HEK293 (cell line): ENCODE measurements around the gene LSM7.
A peak's percentile ranks its signal among the peaks of the same experiment; 100 is the strongest.

Experiments used
- CTCF ChIA-PET: fragments of 350-600 bp; formaldehyde crosslinking; extraction: SDS; loops from one replicate; lab custom pipeline; 2021; ENCODE audit warnings: antibody characterized with exemption; lab: Yijun Ruan, JAX
- POLR2A ChIA-PET: fragments of 300-600 bp; formaldehyde crosslinking; extraction: SDS; loops from one replicate; lab custom pipeline; 2020; ENCODE audit warnings: antibody characterized with exemption, inconsistent platforms; lab: Yijun Ruan, JAX
- H3K27ac ChIP-seq: fragments of 200-500 bp; sonication (Bioruptor generic); 2 replicates; pipeline ENCODE4 v1.5.1; 2014; ENCODE audit warnings: low read depth, low read length, control low read depth, inconsistent platforms; ENCODE audit errors: extremely low read depth
- H3K36me3 ChIP-seq, 2 experiments: fragments of 200-500 bp in 1 of 2; sonication (Bioruptor generic) in 1 of 2; 1 replicate in 1 of 2; 2 replicates in 1 of 2; pipeline ENCODE4 v1.5.1; 2014 to 2017; ENCODE audit warnings: inconsistent platforms in 2 of 2, low read length in 2 of 2; ENCODE audit not compliant: control insufficient read depth in 2 of 2, insufficient read depth in 1 of 2
- H3K4me1 ChIP-seq: fragments of 200-500 bp; sonication (Bioruptor generic); 2 replicates; pipeline ENCODE4 v1.5.1; 2014; ENCODE audit warnings: mild to moderate bottlenecking, low read length, inconsistent platforms; ENCODE audit not compliant: control insufficient read depth, insufficient read depth
- H3K4me3 ChIP-seq: 2 replicates; pipeline ENCODE4 v1.5.1; 2011; ENCODE audit warnings: low read depth, mild to moderate bottlenecking, control low read depth, low read length, moderate library complexity
- H3K9me3 ChIP-seq: fragments of 200-500 bp; sonication (Bioruptor generic); 2 replicates; pipeline ENCODE4 v1.5.1; 2014; ENCODE audit warnings: low read depth, low read length, inconsistent platforms; ENCODE audit not compliant: control insufficient read depth, insufficient read depth
- BCL11A ChIP-seq: fragments of 450-650 bp; formaldehyde crosslinking; IDR thresholded peaks from 2 replicates; pipeline ENCODE4 v1.5.1; 2016; ENCODE audit warnings: low read depth, missing biosample characterization, missing genetic modification characterization
- EGR2 ChIP-seq: fragments of 450-650 bp; formaldehyde crosslinking; IDR thresholded peaks from 2 replicates; pipeline ENCODE4 v1.5.1; 2016; ENCODE audit warnings: low read depth, missing biosample characterization, missing genetic modification characterization
- GLI2 ChIP-seq: fragments of 450-650 bp; formaldehyde crosslinking; IDR thresholded peaks from 2 replicates; pipeline ENCODE4; 2017; ENCODE audit warnings: missing biosample characterization, missing genetic modification characterization, low read depth, borderline replicate concordance
- MEIS1 ChIP-seq: sonication (generic); formaldehyde crosslinking; IDR thresholded peaks from 2 replicates; pipeline ENCODE4 v1.8.1; 2022; ENCODE audit warnings: missing genetic modification reagents, mild to moderate bottlenecking, borderline replicate concordance
- RBAK ChIP-seq: fragments of 450-650 bp; formaldehyde crosslinking; IDR thresholded peaks from 2 replicates; pipeline ENCODE4 v1.5.1; 2016; ENCODE audit warnings: missing biosample characterization, missing genetic modification characterization
- ZBTB48 ChIP-seq: fragments of 450-650 bp; formaldehyde crosslinking; IDR thresholded peaks from 2 replicates; pipeline ENCODE4 v1.5.1; 2016; ENCODE audit warnings: missing biosample characterization, missing genetic modification characterization
- ZNF121 ChIP-seq: fragments of 450-650 bp; formaldehyde crosslinking; IDR thresholded peaks from 2 replicates; pipeline ENCODE4 v1.5.1; 2016; ENCODE audit warnings: missing biosample characterization, missing genetic modification characterization
- ZNF132 ChIP-seq: fragments of 450-650 bp; formaldehyde crosslinking; IDR thresholded peaks from 2 replicates; pipeline ENCODE4 v1.5.1; 2017; ENCODE audit warnings: missing biosample characterization, missing genetic modification characterization, borderline replicate concordance
- ZNF174 ChIP-seq: fragments of 450-650 bp; formaldehyde crosslinking; IDR thresholded peaks from 2 replicates; pipeline ENCODE4 v1.5.0; 2017; ENCODE audit warnings: missing biosample characterization, mild to moderate bottlenecking, missing genetic modification characterization
- ZNF214 ChIP-seq: fragments of 450-650 bp; formaldehyde crosslinking; IDR thresholded peaks from 2 replicates; pipeline ENCODE4 v1.5.1; 2017; ENCODE audit warnings: missing biosample characterization, mild to moderate bottlenecking, missing genetic modification characterization, borderline replicate concordance
- ZNF221 ChIP-seq: fragments of 450-650 bp; formaldehyde crosslinking; IDR thresholded peaks from 2 replicates; pipeline ENCODE4 v1.5.1; 2017; ENCODE audit warnings: missing biosample characterization, missing genetic modification characterization, borderline replicate concordance
- ZNF23 ChIP-seq: fragments of 450-650 bp; formaldehyde crosslinking; IDR thresholded peaks from 2 replicates; pipeline ENCODE4 v1.5.1; 2016; ENCODE audit warnings: missing biosample characterization, missing genetic modification characterization, borderline replicate concordance
- ZNF248 ChIP-seq: fragments of 450-650 bp; formaldehyde crosslinking; IDR thresholded peaks from 2 replicates; pipeline ENCODE4 v1.5.1; 2017; ENCODE audit warnings: missing biosample characterization, missing genetic modification characterization
- ZNF274 ChIP-seq, 2 experiments: fragments of 200-500 bp in 1 of 2; fragments of 450-650 bp in 1 of 2; sonication (Bioruptor generic) in 1 of 2; formaldehyde crosslinking in 1 of 2; IDR thresholded peaks; 2 replicates each; pipeline versions ENCODE4 v1.5.1 to v1.6.1; 2014 to 2016; ENCODE audit warnings: borderline replicate concordance in 1 of 2, inconsistent platforms in 1 of 2, low read length in 1 of 2, missing biosample characterization in 1 of 2, missing genetic modification characterization in 1 of 2
- ZNF350 ChIP-seq: fragments of 450-650 bp; formaldehyde crosslinking; IDR thresholded peaks from 2 replicates; pipeline ENCODE4 v1.5.0; 2017; ENCODE audit warnings: missing biosample characterization, mild to moderate bottlenecking, missing genetic modification characterization
- ZNF366 ChIP-seq: fragments of 450-650 bp; formaldehyde crosslinking; conservative IDR thresholded peaks from 2 replicates; pipeline ENCODE4 v1.5.1; 2016; ENCODE audit warnings: missing biosample characterization, missing genetic modification characterization
- ZNF521 ChIP-seq: fragments of 450-650 bp; formaldehyde crosslinking; IDR thresholded peaks from 2 replicates; pipeline ENCODE4 v1.5.1; 2017; ENCODE audit warnings: missing biosample characterization, mild to moderate bottlenecking, missing genetic modification characterization
- ZNF585B ChIP-seq: fragments of 450-650 bp; formaldehyde crosslinking; IDR thresholded peaks from 2 replicates; pipeline ENCODE4 v1.5.1; 2016; ENCODE audit warnings: missing biosample characterization, missing genetic modification characterization
- ZNF600 ChIP-seq: fragments of 450-650 bp; formaldehyde crosslinking; IDR thresholded peaks from 2 replicates; pipeline ENCODE4 v1.5.1; 2016; ENCODE audit warnings: missing biosample characterization, missing genetic modification characterization
- ZNF623 ChIP-seq: fragments of 450-650 bp; formaldehyde crosslinking; IDR thresholded peaks from 2 replicates; pipeline ENCODE4 v1.5.1; 2016; ENCODE audit warnings: missing biosample characterization, missing genetic modification characterization
- ZNF76 ChIP-seq: fragments of 450-650 bp; formaldehyde crosslinking; IDR thresholded peaks from 2 replicates; pipeline ENCODE4; 2016; ENCODE audit warnings: low read depth, missing biosample characterization, missing genetic modification characterization, borderline replicate concordance
- ZNF777 ChIP-seq: fragments of 450-650 bp; formaldehyde crosslinking; IDR thresholded peaks from 2 replicates; pipeline ENCODE4 v1.5.1; 2017; ENCODE audit warnings: missing biosample characterization, missing genetic modification characterization, borderline replicate concordance
- TF ChIP-seq, protein P1 (sequence below): fragments of 450-650 bp; formaldehyde crosslinking; IDR thresholded peaks from 2 replicates; pipeline ENCODE4 v1.5.1; 2016; ENCODE audit warnings: missing biosample characterization, missing genetic modification characterization
- TF ChIP-seq, protein P2 (sequence below): fragments of 450-650 bp; formaldehyde crosslinking; IDR thresholded peaks from 2 replicates; pipeline ENCODE4 v1.5.1; 2016; ENCODE audit warnings: missing biosample characterization, missing genetic modification characterization
- TF ChIP-seq, protein P3 (sequence below): fragments of 450-650 bp; formaldehyde crosslinking; IDR thresholded peaks from 2 replicates; pipeline ENCODE4 v1.5.1; 2016; ENCODE audit warnings: missing biosample characterization, missing genetic modification characterization
- TF ChIP-seq, protein P4 (sequence below): fragments of 450-650 bp; formaldehyde crosslinking; IDR thresholded peaks from 2 replicates; pipeline ENCODE4 v1.5.1; 2016; ENCODE audit warnings: missing biosample characterization, missing genetic modification characterization

The LSM7 gene

DNA sequence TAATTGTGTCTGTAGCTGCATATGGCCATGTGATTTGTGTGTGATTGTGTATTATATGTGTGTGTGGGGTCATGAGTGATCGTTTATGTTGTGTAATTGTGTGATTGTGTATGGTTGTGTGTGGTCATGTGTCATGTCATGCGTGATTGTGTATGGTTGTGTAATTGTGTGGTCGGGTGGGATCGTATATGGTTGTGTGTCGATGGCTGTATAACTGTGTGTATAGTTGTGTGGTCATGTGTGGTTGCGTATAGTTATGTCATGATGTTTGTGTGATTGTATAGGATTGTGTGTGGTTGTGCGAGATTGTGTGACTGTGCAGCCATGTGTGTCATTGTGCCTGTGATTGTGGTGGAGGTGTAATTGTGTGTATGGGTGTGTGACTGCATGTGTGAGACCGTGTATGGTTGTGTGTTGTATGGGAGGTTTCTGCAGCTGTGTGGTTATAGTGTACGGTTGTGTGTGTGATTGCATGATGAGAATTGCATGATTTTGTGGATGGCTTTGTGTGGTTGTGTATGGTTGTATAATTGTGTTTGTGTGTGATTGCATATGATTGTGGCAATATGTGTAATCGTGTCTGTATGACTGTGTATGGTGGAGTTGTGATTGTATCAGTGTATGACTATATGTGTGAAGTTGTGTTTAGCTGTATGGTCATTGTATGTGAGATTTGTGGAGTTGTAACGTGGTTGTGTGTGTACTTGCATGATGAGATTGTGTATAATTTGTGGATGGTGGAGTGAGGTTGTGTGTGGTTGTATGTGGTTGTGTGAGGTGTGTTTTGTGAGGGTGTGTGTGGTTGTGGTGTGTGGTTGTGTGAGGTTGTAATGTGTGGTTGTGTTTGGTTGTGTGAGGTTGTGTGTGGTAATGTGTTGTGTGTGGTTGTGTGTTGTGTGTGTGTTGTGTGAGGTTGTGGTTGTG lies 33.9 kb upstream of the LSM7 start (continued):
- no peak for TF ChIP-seq ZNF623 (tag by site-specific recombination)
- TF ChIP-seq ZNF76, result no peak
- TF ChIP-seq, protein P1, sequence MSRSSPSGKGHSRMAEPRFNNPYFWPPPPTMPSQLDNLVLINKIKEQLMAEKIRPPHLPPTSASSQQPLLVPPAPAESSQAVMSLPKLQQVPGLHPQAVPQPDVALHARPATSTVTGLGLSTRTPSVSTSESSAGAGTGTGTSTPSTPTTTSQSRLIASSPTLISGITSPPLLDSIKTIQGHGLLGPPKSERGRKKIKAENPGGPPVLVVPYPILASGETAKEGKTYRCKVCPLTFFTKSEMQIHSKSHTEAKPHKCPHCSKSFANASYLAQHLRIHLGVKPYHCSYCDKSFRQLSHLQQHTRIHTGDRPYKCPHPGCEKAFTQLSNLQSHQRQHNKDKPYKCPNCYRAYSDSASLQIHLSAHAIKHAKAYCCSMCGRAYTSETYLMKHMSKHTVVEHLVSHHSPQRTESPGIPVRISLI (tag by site-specific recombination), result no peak
- TF ChIP-seq ZNF366, result no peak
- TF ChIP-seq ZNF248, result no peak
- no peak for TF ChIP-seq ZNF132 (tag by site-specific recombination)
- TF ChIP-seq, protein P2, sequence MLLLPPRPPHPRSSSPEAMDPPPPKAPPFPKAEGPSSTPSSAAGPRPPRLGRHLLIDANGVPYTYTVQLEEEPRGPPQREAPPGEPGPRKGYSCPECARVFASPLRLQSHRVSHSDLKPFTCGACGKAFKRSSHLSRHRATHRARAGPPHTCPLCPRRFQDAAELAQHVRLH, result no peak
- TF ChIP-seq ZNF214, result no peak
- no peak for TF ChIP-seq MEIS1 (CRISPR knock-in tag)

DNA sequence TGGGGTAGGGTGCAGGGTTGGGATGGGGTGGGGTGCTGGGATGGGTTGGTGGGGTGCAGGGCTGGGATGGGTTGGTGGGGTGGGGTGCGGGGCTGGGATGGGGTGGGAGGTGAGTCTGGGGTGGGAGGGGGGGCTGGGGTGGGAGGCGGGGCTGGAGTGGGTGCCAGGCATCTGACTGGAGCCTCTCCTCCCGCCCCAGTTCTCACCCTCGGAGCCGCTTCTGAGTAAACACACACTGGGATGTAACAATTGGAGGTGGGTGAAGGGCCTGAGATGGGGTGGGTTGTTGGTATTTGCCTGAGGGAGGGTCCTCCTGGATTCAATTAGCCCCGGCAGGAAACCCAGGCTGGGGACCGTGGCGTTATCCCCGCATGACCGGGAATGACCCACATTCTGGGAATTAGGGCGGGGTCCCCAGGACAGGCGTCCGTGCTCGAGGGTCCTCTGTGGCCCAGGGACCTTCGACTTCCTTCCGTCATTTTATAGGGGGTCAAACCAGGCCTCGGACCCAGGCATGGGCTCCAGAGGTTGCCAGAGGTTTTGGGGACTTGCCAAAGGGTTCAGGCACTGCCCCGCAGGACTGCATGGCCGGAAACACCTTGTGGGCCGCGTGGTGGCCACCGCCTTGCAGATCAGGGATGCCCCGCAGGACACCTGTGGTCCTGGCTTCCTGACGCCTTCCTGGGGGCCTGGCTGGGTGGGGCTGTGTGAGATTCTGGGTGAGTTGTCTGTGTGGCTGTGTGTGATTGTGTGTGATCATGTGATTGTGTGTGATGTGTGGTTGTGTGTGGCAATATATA lies 33.1 kb upstream of the LSM7 start:
- H3K9me3 ChIP-seq, result no peaks in the 10 kb centered on the region
- ChIA-PET POLR2A (no interaction called here), CTCF (no interaction called here)
- H3K4me3 ChIP-seq, result no peak overlapping the region
- TF ChIP-seq, protein P3, sequence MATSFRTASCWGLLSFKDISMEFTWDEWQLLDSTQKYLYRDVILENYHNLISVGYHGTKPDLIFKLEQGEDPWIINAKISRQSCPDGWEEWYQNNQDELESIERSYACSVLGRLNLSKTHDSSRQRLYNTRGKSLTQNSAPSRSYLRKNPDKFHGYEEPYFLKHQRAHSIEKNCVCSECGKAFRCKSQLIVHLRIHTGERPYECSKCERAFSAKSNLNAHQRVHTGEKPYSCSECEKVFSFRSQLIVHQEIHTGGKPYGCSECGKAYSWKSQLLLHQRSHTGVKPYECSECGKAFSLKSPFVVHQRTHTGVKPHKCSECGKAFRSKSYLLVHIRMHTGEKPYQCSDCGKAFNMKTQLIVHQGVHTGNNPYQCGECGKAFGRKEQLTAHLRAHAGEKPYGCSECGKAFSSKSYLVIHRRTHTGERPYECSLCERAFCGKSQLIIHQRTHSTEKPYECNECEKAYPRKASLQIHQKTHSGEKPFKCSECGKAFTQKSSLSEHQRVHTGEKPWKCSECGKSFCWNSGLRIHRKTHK (tag by site-specific recombination), result no peak
- no peak for TF ChIP-seq ZNF23 (tag by site-specific recombination)
- 0 out of 2 replicates have a peak, but pooled peaks have one; percentile 6 for TF ChIP-seq EGR2 (tag by site-specific recombination)
- no peaks in the 10 kb centered on the region for H3K36me3 ChIP-seq
- H3K27ac ChIP-seq, result no peak overlapping the region
- no peaks in the 10 kb centered on the region for H3K4me1 ChIP-seq

DNA sequence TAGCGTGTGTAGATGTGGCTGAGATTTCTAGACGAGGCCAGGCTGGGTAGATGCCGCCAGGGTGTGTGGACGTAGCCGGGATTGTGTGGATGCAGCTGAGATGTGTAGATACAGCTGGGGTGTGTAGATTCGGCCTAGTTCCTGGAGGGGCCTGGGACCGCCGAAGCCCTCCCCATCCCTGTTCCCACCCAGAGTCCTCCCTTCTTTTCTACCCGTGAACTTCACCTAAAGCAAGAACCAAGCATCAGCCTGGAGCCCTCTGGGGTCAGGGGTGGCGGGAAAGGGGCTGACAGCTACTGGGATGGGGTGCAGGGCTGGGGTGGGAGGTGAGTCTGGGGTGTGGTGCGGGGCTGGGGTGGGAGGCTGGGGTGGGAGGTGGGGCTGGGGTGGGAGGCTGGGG lies 32.4 kb upstream of the LSM7 start:
- no peaks in the 10 kb centered on the region for H3K36me3 ChIP-seq
- POLR2A ChIA-PET, result no interaction called here
- TF ChIP-seq ZNF521 (tag by site-specific recombination) (no peak), ZNF350 (tag by site-specific recombination) (no peak), EGR2 (tag by site-specific recombination) (no peak), ZNF174 (no peak), ZNF623 (tag by site-specific recombination) (no peak), ZBTB48 (no peak), BCL11A (tag by site-specific recombination) (no peak), ZNF221 (no peak), ZNF121 (tag by site-specific recombination) (no peak), ZNF600 (tag by site-specific recombination) (no peak), GLI2 (tag by site-specific recombination) (no peak), ZNF585B (no peak), ZNF777 (tag by site-specific recombination) (no peak), ZNF274 (IDR thresholded peaks at IDR 0.05; ENCODE audit: low read length) (no peak), ZNF274 (tag by site-specific recombination; IDR thresholded peaks at IDR 0.05; ENCODE audit: borderline replicate concordance) (no peak), RBAK (tag by site-specific recombination) (no peak)
- TF ChIP-seq, protein P4, sequence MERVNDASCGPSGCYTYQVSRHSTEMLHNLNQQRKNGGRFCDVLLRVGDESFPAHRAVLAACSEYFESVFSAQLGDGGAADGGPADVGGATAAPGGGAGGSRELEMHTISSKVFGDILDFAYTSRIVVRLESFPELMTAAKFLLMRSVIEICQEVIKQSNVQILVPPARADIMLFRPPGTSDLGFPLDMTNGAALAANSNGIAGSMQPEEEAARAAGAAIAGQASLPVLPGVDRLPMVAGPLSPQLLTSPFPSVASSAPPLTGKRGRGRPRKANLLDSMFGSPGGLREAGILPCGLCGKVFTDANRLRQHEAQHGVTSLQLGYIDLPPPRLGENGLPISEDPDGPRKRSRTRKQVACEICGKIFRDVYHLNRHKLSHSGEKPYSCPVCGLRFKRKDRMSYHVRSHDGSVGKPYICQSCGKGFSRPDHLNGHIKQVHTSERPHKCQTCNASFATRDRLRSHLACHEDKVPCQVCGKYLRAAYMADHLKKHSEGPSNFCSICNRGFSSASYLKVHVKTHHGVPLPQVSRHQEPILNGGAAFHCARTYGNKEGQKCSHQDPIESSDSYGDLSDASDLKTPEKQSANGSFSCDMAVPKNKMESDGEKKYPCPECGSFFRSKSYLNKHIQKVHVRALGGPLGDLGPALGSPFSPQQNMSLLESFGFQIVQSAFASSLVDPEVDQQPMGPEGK (tag by site-specific recombination), result no peak
- TF ChIP-seq, all 188 proteins: peak for 0
- Histone ChIP-seq H3K27ac (no peak overlapping the region), H3K4me1 (no peaks in the 10 kb centered on the region), H3K9me3 (no peaks in the 10 kb centered on the region), H3K4me3 (no peak overlapping the region)
- CTCF ChIA-PET, result no interaction called here
